Epithelial cell of proximal tubule (primary cell): ENCODE data around the gene CCDC192. TPM values are rescaled to one million over a fixed set of nuclear protein-coding genes. Genes with fewer than 3 reads are reported as not detected.

Experiments
- DNase-seq: peaks from one replicate; pipeline ENCODE4 v3.0.0-alpha.2; 2011; ENCODE audit warnings: low read depth
- H3K4me3 ChIP-seq: 2 replicates; pipeline ENCODE4 v1.5.1; 2011; ENCODE audit warnings: low read depth, mild to moderate bottlenecking, low read length
- CTCF ChIP-seq: conservative IDR thresholded peaks from 2 replicates; pipeline ENCODE4 v1.5.1; 2012; ENCODE audit warnings: low read depth, mild to moderate bottlenecking, low read length
- total RNA-seq: library from RNA; depleted of rRNA; stranded (reverse); fragments of >200 nt; gene quantifications from 2 replicates; pipeline ENCODE4 v1.2.3, GENCODE V29; 2015

CCDC192 gene
- total RNA-seq, 1 donor from 2014 or later = not detected

- H3K4me3 ChIP-seq = no peak overlapping the region
- no peak for DNase-seq
Observed at GRCh38 chr5:127875235-127876021, 172.2 kb downstream of the CCDC192 start.

GRCh38 chr5:127876384-127876783 lies 173.2 kb downstream of the CCDC192 start:
- no peak overlapping the region for H3K4me3 ChIP-seq
- peak; percentile 44 for DNase-seq
- TF ChIP-seq CTCF = no peak

More at GRCh38 chr5:127875235-127876021, 172.2 kb downstream of the CCDC192 start:
- TF ChIP-seq CTCF = peak; percentile 29

GRCh38 chr5:127878174-127878750 lies 175.1 kb downstream of the CCDC192 start:
- peak; percentile 74 for TF ChIP-seq CTCF
- no peak for DNase-seq
- H3K4me3 ChIP-seq = no peak overlapping the region

GRCh38 chr5:127884416-127884815 lies 181.2 kb downstream of the CCDC192 start:
- H3K4me3 ChIP-seq = no peak overlapping the region
- no peak for TF ChIP-seq CTCF
- no peak for DNase-seq

GRCh38 chr5:127885176-127885575 lies 182.0 kb downstream of the CCDC192 start:
- no peak for DNase-seq
- H3K4me3 ChIP-seq = no peak overlapping the region
- TF ChIP-seq CTCF = no peak

GRCh38 chr5:127886081-127886480 lies 182.9 kb downstream of the CCDC192 start:
- no peak for DNase-seq
- TF ChIP-seq CTCF = no peak
- no peak overlapping the region for H3K4me3 ChIP-seq
